WTC11 (cell line): ENCODE measurements around the gene STK33.

Source experiments
- CBFB ChIP-seq: sonication (generic); formaldehyde crosslinking; IDR thresholded peaks from 2 replicates; pipeline ENCODE4 v1.8.1; 2022; ENCODE audit warnings: mild to moderate bottlenecking, low read depth, missing genetic modification reagents
- MXD4 ChIP-seq: fragments of 250-450 bp; sonication (Bioruptor Pico); IDR thresholded peaks from 2 replicates; pipeline ENCODE4 v1.8.0; 2021; ENCODE audit warnings: mild to moderate bottlenecking, moderate library complexity, borderline replicate concordance
- NFYB ChIP-seq: sonication (generic); formaldehyde crosslinking; conservative IDR thresholded peaks from 2 replicates; pipeline ENCODE4 v1.8.0; 2022; ENCODE audit warnings: low read depth, missing genetic modification reagents
- SMAD4 ChIP-seq: sonication (generic); formaldehyde crosslinking; IDR thresholded peaks from 2 replicates; pipeline ENCODE4 v1.8.0; 2022; ENCODE audit warnings: mild to moderate bottlenecking, missing genetic modification reagents
- SP1 ChIP-seq: sonication (generic); formaldehyde crosslinking; conservative IDR thresholded peaks from 2 replicates; pipeline ENCODE4 v1.8.1; 2022; ENCODE audit warnings: missing genetic modification reagents
- ZNF121 ChIP-seq: sonication (generic); formaldehyde crosslinking; IDR thresholded peaks from 2 replicates; pipeline ENCODE4 v1.8.0; 2023; ENCODE audit warnings: missing genetic modification reagents
- ZNF416 ChIP-seq: fragments of 250-450 bp; sonication (Bioruptor Pico); IDR thresholded peaks from 2 replicates; pipeline ENCODE4 v1.9.0; 2021; ENCODE audit warnings: mild to moderate bottlenecking, inconsistent platforms
- TF ChIP-seq, protein P1 (sequence below): fragments of 200-600 bp; IDR thresholded peaks from 2 replicates; pipeline ENCODE4 v1.8.0; 2022; ENCODE audit warnings: antibody characterized with exemption
- TF ChIP-seq, protein P2 (sequence below): sonication (generic); formaldehyde crosslinking; IDR thresholded peaks from 2 replicates; pipeline ENCODE4 v1.8.1; 2022; ENCODE audit warnings: missing genetic modification reagents, borderline replicate concordance
- TF ChIP-seq, protein P3 (sequence below): sonication (generic); formaldehyde crosslinking; IDR thresholded peaks from 2 replicates; pipeline ENCODE4 v1.8.0; 2022; ENCODE audit warnings: mild to moderate bottlenecking, missing genetic modification reagents
- TF ChIP-seq, protein P4 (sequence below): sonication (generic); formaldehyde crosslinking; IDR thresholded peaks from 2 replicates; pipeline ENCODE4 v1.8.0; 2023; ENCODE audit warnings: missing genetic modification reagents

DNA sequence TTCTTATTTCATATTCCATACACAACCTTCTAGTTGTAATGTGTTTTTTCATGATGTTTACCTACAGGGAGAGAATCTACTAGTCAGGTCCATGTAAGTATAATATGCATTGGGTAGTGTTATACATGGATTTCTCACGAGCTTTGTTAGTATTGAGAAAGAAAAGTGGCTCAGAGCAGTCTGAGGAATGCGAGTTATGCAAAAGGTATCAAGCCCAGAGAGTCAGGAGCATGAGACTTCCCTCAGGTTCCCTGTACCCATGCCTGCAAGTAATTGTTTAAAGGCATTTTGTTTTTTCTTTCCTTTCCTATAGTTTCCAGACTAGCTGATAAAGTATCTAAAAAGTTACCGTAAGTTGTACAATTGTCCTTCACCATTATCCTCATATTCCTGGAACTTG is 66.1 kb downstream of the STK33 start:
- TF ChIP-seq, protein P1, sequence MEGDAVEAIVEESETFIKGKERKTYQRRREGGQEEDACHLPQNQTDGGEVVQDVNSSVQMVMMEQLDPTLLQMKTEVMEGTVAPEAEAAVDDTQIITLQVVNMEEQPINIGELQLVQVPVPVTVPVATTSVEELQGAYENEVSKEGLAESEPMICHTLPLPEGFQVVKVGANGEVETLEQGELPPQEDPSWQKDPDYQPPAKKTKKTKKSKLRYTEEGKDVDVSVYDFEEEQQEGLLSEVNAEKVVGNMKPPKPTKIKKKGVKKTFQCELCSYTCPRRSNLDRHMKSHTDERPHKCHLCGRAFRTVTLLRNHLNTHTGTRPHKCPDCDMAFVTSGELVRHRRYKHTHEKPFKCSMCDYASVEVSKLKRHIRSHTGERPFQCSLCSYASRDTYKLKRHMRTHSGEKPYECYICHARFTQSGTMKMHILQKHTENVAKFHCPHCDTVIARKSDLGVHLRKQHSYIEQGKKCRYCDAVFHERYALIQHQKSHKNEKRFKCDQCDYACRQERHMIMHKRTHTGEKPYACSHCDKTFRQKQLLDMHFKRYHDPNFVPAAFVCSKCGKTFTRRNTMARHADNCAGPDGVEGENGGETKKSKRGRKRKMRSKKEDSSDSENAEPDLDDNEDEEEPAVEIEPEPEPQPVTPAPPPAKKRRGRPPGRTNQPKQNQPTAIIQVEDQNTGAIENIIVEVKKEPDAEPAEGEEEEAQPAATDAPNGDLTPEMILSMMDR = no peak
- TF ChIP-seq, protein P2, sequence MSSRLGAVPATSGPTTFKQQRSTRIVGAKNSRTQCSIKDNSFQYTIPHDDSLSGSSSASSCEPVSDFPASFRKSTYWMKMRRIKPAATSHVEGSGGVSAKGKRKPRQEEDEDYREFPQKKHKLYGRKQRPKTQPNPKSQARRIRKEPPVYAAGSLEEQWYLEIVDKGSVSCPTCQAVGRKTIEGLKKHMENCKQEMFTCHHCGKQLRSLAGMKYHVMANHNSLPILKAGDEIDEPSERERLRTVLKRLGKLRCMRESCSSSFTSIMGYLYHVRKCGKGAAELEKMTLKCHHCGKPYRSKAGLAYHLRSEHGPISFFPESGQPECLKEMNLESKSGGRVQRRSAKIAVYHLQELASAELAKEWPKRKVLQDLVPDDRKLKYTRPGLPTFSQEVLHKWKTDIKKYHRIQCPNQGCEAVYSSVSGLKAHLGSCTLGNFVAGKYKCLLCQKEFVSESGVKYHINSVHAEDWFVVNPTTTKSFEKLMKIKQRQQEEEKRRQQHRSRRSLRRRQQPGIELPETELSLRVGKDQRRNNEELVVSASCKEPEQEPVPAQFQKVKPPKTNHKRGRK (CRISPR knock-in tag) = no peak
- TF ChIP-seq NFYB (CRISPR knock-in tag) = no peak
- TF ChIP-seq, protein P3, sequence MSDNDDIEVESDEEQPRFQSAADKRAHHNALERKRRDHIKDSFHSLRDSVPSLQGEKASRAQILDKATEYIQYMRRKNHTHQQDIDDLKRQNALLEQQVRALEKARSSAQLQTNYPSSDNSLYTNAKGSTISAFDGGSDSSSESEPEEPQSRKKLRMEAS = no peak
- TF ChIP-seq CBFB (CRISPR knock-in tag) = no peak
- no peak for TF ChIP-seq SMAD4
- no peak for TF ChIP-seq ZNF121 (CRISPR knock-in tag)
- no peak for TF ChIP-seq ZNF416 (CRISPR knock-in tag)
- TF ChIP-seq, protein P4, sequence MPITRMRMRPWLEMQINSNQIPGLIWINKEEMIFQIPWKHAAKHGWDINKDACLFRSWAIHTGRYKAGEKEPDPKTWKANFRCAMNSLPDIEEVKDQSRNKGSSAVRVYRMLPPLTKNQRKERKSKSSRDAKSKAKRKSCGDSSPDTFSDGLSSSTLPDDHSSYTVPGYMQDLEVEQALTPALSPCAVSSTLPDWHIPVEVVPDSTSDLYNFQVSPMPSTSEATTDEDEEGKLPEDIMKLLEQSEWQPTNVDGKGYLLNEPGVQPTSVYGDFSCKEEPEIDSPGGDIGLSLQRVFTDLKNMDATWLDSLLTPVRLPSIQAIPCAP = no peak
- TF ChIP-seq SP1 (CRISPR knock-in tag) = no peak
- TF ChIP-seq MXD4 (CRISPR knock-in tag) = no peak
